Astrocyte of the hippocampus (primary cell): ENCODE measurements around the gene C16orf89.
A peak's percentile ranks its signal among the peaks of the same experiment; 100 is the strongest.
"Not testable (repeated sequence)": the region's sequence is repeated elsewhere in the genome, so short reads cannot be mapped to it uniquely, and the experiment has no call there.

Source experiments
- DNase-seq: peaks from one replicate; pipeline ENCODE4 v3.0.0; 2011; ENCODE audit warnings: low read depth, low spot score

C16orf89 gene

DNA sequence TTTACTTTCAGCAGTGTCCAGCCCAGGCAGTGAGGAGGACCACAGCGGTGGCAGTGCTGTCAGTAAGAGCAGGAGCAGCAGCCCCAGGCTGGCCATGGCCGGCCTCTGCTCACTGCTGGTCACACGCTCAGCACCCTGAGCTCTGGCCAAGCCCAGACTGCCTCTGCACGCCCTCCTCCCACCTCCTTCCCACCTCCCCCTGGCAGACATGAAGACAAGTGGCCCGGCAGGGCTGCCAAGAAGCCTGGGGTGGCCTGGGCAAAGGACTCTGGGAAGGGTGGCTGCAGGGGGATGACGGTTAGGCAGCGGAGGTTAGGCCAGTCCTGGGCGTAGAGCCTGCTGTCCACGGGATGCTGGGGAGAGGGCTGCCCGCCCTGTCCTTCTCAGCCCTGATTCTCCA lies at the start of gene C16orf89:
C16orf89 (minus strand) TSS at position 144 of the 400 bp plus-strand sequence; CDS start at position 96, 48 bp downstream.
- DNase-seq, result no peak

- DNase-seq, result not testable (repeated sequence)
These were observed 45.2 kb upstream of the C16orf89 start for GRCh38 chr16:5110933-5111332.

GRCh38 chr16:5108505-5109158 lies 42.9 kb upstream of the C16orf89 start:
- no peak for DNase-seq

DNA sequence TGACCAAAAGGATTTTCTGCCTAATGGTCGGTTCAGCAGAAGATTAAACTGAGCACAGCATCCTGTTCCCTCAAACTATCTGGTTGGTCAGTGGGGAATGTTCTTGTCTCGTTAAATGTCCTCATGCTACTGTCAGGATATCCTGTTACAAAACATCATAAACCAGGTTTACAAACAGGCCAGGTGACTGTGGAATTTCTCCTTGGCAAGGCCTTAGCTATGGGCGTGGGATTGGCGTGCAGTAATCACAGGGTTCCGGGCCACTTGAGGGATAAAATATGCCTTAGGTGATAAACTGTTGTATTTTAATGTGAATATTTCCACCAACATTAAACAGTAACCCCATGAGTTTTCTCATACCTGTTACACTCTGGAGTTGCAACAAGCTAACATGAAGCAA lies 39.3 kb upstream of the C16orf89 start:
- DNase-seq, result not testable (repeated sequence)

- DNase-seq, result not testable (repeated sequence)
These were observed 37.7 kb upstream of the C16orf89 start for GRCh38 chr16:5103296-5104032.

- DNase-seq, result not testable (repeated sequence)
These were observed 33.4 kb upstream of the C16orf89 start for GRCh38 chr16:5099174-5099573.

- DNase-seq, result peak; percentile 79
These were observed 32.7 kb upstream of the C16orf89 start for GRCh38 chr16:5098221-5099159.

DNA sequence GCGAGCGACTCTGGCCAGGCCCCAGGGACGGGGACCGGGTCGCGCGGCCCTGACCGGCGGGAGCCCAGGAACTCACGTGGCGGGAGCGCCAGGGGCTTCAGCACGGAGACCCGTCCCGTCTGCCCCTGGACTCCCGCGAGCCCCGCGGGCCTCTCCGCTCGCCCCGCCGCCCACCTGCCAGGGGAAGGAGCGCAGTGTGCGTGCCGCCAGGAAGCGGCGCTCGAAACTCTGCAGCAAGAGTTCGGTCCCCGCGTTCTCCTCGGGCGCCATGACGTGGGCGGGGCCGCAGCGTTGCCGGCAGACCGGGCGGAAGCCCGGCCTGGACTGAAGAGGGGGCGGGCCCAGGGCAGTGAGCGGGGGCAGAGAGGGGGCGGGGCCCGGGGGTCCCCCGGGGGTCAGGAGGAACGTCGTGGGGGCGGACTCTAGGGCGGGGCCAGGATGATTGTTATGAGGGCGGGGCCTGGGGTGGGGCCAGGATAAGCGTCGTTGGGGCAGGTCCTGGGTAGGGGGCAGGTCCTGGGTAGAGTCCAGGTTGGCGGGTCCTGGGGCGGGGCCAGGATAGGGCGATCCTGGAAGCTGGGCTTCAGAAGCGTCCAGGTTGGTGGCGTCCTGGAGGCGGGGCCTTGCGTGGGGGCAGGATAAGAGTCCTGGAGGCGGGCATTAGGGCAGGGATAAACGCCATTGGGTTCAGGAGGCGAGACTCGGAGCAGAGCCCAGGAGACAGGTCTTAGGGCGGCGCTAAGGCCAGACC lies 31.9 kb upstream of the C16orf89 start, which contains the start of gene EEF2KMT:
EEF2KMT (minus strand) TSS at position 326 of the 751 bp plus-strand sequence; CDS start at position 270, 56 bp downstream.
- DNase-seq, result peak; percentile 99

DNA sequence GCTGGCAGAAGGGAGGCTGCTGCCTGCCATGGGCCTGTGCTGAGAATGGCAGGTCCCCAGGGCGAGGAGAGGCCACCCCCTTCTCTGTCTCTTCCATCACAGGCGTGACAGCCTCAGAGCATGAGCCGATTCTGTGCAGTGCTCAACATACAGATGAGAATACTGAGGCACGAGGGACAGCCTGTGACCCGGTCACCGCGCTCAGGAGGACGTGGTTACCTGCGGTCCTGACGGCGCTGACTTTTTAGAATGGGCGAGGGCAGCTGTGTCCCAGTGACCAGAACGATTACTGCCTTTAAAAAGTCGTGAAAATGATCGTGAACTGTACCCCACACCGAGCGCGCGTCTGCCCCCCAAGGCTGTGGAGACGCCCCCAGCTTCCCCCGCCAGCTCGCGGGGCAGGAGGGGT lies 31.3 kb upstream of the C16orf89 start:
- peak; percentile 48 for DNase-seq

DNA sequence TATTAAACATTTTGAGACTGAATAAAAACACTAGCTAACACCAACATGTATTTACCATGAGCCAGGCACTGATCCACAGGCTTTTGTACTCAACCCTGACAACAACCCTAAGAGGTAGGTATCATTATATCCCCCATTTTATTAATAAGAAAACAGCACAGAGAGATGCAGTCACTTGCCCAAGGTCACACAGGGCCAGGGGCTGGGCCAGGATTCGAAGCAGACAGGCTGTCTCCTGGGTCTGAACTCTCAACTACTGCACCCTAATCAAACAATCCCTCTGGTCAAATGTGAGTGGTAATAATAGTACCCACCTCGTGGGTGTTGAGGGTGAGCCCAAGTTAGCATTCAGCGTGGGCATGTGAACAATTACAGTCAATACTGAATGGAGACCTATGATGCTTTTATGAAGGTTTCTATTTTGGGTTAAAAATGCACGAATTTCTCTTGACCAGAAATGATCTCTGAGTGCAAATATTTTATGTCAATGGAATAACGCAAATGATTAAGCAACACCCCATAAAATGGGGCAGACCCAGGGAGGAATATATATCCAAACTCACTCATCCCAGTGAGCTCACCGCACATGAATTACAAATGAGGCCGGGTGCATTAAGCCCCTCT lies 30.8 kb upstream of the C16orf89 start:
- not testable (repeated sequence) for DNase-seq

DNA sequence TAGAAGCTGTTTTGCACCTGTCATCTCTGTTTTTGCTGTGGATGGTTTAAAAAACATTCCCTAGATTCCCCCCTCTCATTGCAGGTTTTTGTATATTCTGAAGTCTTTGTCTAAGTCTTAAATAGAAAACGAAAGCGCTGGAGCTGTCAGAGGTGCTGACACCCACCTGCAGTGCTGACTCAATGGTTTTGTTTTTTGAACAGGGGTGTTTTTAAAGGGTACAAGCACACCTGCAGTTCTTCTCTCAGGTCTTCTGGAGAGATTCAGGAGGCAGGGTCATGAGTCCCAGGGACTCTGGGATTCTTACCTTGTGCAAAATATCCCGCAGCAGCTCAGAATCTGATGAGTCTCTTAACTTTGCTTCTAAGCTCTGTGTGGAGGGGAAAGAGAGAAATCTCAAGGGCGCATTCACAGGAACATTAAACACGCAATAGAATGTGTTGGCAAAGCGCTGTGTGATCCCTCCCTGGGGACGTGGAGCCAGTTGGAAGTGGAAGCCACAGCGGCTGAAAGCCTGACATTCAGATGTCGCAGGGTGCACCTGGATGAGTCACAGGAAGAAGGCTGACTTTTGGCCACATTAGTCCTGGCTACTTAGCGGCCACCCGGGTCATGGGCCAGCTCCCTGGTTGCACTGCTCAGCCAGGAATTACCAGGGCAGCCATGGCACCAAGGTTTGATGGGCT lies 29.5 kb upstream of the C16orf89 start:
- not testable (repeated sequence) for DNase-seq

GRCh38 chr16:5093746-5094145 lies 28.0 kb upstream of the C16orf89 start:
- not testable (repeated sequence) for DNase-seq

GRCh38 chr16:5093081-5093480 lies 27.3 kb upstream of the C16orf89 start:
- DNase-seq, result not testable (repeated sequence)

- DNase-seq, result not testable (repeated sequence)
These were observed 24.8 kb upstream of the C16orf89 start for GRCh38 chr16:5090592-5090991.

- DNase-seq, result not testable (repeated sequence)
These were observed 24.3 kb upstream of the C16orf89 start for GRCh38 chr16:5089911-5090555.

DNA sequence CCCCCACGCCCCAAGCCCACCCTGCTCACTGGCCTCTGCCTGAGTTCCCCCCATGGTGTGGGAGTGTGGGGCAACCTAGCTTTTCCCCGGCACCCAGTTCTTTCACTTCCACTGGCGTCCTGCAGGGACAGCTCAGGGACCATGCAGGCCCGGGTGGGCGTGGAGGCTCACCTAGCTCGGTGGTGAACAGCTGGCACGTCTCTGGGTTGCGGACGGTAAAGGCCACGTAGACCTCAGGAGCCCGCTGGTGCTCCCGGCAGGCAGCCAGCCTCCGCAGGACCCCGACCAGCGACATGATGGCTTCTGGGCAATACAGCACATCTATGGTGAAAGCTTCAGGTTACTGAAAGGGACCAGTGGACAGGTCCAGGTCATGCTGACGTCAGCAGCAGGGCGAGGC lies 23.2 kb upstream of the C16orf89 start:
- not testable (repeated sequence) for DNase-seq

GRCh38 chr16:5088086-5088790 lies 22.5 kb upstream of the C16orf89 start:
- not testable (repeated sequence) for DNase-seq

- not testable (repeated sequence) for DNase-seq
These were observed 20.0 kb upstream of the C16orf89 start for GRCh38 chr16:5085716-5086115.

GRCh38 chr16:5084802-5085201 lies 19.0 kb upstream of the C16orf89 start:
- DNase-seq, result peak; percentile 67
